K562 (cell line): ENCODE data around the gene PITPNC1.

Experiments
- CREM ChIP-seq: IDR thresholded peaks from 2 replicates; pipeline ENCODE4 v1.6.1; 2014; ENCODE audit warnings: antibody characterized with exemption, low read depth
- ESRRA ChIP-seq: fragments of 450-650 bp; IDR thresholded peaks from 2 replicates; pipeline ENCODE4 v1.6.1; 2014; ENCODE audit warnings: low read depth, mild to moderate bottlenecking, moderate library complexity, borderline replicate concordance
- GATA2 ChIP-seq: sonication (generic); formaldehyde crosslinking; IDR thresholded peaks from 2 replicates; pipeline ENCODE4 v1.4.0; 2020; ENCODE audit warnings: mild to moderate bottlenecking, missing genetic modification reagents
- NR2F6 ChIP-seq: fragments of 450-650 bp; formaldehyde crosslinking; IDR thresholded peaks from 2 replicates; pipeline ENCODE4 v1.4.0; 2020; ENCODE audit warnings: mild to moderate bottlenecking
- PTBP1 ChIP-seq: fragments of 200-400 bp; formaldehyde crosslinking; IDR thresholded peaks from 2 replicates; pipeline ENCODE4 v1.6.1; 2017; ENCODE audit warnings: low read depth, low read length
- ZNF121 ChIP-seq: sonication (generic); formaldehyde crosslinking; conservative IDR thresholded peaks from 2 replicates; pipeline ENCODE4 v1.8.0; 2022; ENCODE audit warnings: missing genetic modification reagents
- ZNF282 ChIP-seq: sonication (generic); formaldehyde crosslinking; IDR thresholded peaks from 2 replicates; pipeline ENCODE4 v1.8.1; 2023; ENCODE audit warnings: missing genetic modification reagents

GRCh38 chr17:67490471-67490870, 113.4 kb downstream of the PITPNC1 start:
- TF ChIP-seq GATA2 (CRISPR knock-in tag): no peak
- TF ChIP-seq ZNF282 (CRISPR knock-in tag): no peak
- no peak for TF ChIP-seq PTBP1
- TF ChIP-seq CREM: no peak
- no peak for TF ChIP-seq NR2F6 (CRISPR knock-in tag)
- no peak for TF ChIP-seq ESRRA
- TF ChIP-seq ZNF121 (CRISPR knock-in tag): no peak
